HCT116 (cell line): ENCODE measurements around the gene AGTPBP1.

Experiments used
- ATF3 ChIP-seq: IDR thresholded peaks from 2 replicates; pipeline ENCODE4 v1.6.1; 2012
- EGR1 ChIP-seq: IDR thresholded peaks from 2 replicates; pipeline ENCODE4 v1.6.1; 2012; ENCODE audit warnings: low read depth
- EZH2 ChIP-seq: fragments of 200-600 bp; sonication (generic); IDR thresholded peaks from 2 replicates; pipeline ENCODE4 v1.6.1; 2017; ENCODE audit warnings: antibody characterized with exemption, mixed run types
- FOSL1 ChIP-seq: IDR thresholded peaks from 2 replicates; pipeline ENCODE4 v1.6.1; 2012; ENCODE audit warnings: low read depth
- JUND ChIP-seq: IDR thresholded peaks from 2 replicates; pipeline ENCODE4 v1.6.1; 2012
- MAX ChIP-seq: IDR thresholded peaks from 2 replicates; pipeline ENCODE4 v1.6.1; 2012
- POLR2A ChIP-seq: IDR thresholded peaks from 2 replicates; pipeline ENCODE4 v1.7.0; 2011; ENCODE audit warnings: borderline replicate concordance; ENCODE audit not compliant: insufficient read depth, insufficient read length; ENCODE audit errors: extremely low read depth
- POLR2AphosphoS5 ChIP-seq: IDR thresholded peaks from 2 replicates; pipeline ENCODE4 v1.6.1; 2011; ENCODE audit warnings: mild to moderate bottlenecking, low read depth, low read length, moderate library complexity
- SP1 ChIP-seq: IDR thresholded peaks from 2 replicates; pipeline ENCODE4 v1.6.1; 2012; ENCODE audit warnings: low read depth
- YY1 ChIP-seq: IDR thresholded peaks from 2 replicates; pipeline ENCODE4 v1.6.1; 2011; ENCODE audit warnings: low read length, low read depth, moderate library complexity, mild to moderate bottlenecking; ENCODE audit not compliant: insufficient replicate concordance; ENCODE audit errors: extremely low read depth
- TF ChIP-seq, protein P1 (sequence below), 3 experiments: fragments of 200-600 bp in 1 of 3; sonication (generic) in 1 of 3; IDR thresholded peaks in 2 of 3; conservative IDR thresholded peaks in 1 of 3; 2 replicates each; pipeline ENCODE4 v1.5.1; 2012 to 2017; ENCODE audit warnings: low read depth in 2 of 3, low read length in 2 of 3, antibody characterized with exemption in 1 of 3, borderline replicate concordance in 1 of 3, control low read depth in 1 of 3, mild to moderate bottlenecking in 1 of 3, mixed read lengths in 1 of 3, mixed run types in 1 of 3, moderate library complexity in 1 of 3; ENCODE audit not compliant: insufficient read depth in 1 of 3
- TF ChIP-seq, protein P2 (sequence below): IDR thresholded peaks from 2 replicates; pipeline ENCODE4 v1.6.1; 2012; ENCODE audit warnings: low read depth

DNA sequence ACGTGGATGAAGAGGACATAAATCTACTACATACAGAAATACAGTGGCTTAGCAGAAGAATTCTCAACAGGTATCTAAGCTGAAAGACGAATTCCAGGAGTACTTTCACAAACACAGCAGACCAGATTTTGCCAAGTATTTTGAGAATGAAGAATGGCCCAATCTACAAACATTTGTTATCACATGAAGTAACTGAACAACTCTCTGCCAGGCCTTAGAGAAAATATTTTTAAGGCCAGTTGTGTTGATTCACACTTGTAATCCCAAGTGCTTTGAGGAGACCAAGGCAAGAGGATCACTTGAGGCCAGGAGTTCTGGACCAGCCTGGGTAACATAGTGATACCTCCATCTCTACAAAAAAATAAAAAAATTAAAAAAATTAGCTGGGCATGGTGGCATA, 14.3 kb downstream of the AGTPBP1 start:
- TF ChIP-seq, protein P1, sequence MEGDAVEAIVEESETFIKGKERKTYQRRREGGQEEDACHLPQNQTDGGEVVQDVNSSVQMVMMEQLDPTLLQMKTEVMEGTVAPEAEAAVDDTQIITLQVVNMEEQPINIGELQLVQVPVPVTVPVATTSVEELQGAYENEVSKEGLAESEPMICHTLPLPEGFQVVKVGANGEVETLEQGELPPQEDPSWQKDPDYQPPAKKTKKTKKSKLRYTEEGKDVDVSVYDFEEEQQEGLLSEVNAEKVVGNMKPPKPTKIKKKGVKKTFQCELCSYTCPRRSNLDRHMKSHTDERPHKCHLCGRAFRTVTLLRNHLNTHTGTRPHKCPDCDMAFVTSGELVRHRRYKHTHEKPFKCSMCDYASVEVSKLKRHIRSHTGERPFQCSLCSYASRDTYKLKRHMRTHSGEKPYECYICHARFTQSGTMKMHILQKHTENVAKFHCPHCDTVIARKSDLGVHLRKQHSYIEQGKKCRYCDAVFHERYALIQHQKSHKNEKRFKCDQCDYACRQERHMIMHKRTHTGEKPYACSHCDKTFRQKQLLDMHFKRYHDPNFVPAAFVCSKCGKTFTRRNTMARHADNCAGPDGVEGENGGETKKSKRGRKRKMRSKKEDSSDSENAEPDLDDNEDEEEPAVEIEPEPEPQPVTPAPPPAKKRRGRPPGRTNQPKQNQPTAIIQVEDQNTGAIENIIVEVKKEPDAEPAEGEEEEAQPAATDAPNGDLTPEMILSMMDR (IDR thresholded peaks at IDR 0.05 in 2 of 3, conservative IDR thresholded peaks at IDR 0.05 in 1 of 3; ENCODE audit: borderline replicate concordance in 1 of 3, insufficient read depth in 1 of 3, low read depth in 2 of 3, low read length in 2 of 3) = no peak
- TF ChIP-seq SP1 = no peak
- no peak for TF ChIP-seq POLR2AphosphoS5
- no peak for TF ChIP-seq POLR2A
- TF ChIP-seq, protein P2, sequence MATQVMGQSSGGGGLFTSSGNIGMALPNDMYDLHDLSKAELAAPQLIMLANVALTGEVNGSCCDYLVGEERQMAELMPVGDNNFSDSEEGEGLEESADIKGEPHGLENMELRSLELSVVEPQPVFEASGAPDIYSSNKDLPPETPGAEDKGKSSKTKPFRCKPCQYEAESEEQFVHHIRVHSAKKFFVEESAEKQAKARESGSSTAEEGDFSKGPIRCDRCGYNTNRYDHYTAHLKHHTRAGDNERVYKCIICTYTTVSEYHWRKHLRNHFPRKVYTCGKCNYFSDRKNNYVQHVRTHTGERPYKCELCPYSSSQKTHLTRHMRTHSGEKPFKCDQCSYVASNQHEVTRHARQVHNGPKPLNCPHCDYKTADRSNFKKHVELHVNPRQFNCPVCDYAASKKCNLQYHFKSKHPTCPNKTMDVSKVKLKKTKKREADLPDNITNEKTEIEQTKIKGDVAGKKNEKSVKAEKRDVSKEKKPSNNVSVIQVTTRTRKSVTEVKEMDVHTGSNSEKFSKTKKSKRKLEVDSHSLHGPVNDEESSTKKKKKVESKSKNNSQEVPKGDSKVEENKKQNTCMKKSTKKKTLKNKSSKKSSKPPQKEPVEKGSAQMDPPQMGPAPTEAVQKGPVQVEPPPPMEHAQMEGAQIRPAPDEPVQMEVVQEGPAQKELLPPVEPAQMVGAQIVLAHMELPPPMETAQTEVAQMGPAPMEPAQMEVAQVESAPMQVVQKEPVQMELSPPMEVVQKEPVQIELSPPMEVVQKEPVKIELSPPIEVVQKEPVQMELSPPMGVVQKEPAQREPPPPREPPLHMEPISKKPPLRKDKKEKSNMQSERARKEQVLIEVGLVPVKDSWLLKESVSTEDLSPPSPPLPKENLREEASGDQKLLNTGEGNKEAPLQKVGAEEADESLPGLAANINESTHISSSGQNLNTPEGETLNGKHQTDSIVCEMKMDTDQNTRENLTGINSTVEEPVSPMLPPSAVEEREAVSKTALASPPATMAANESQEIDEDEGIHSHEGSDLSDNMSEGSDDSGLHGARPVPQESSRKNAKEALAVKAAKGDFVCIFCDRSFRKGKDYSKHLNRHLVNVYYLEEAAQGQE = no peak
- no peak for TF ChIP-seq EGR1
- no peak for TF ChIP-seq MAX
- no peak for TF ChIP-seq JUND
- TF ChIP-seq ATF3 = no peak
- no peak for TF ChIP-seq YY1
- TF ChIP-seq EZH2 = no peak
- no peak for TF ChIP-seq FOSL1
